NCI-H187 treated with DMSO at 0.1 percent for 48 hours (cell line): Measurements from ENCODE around the gene TMEM255B.

ENCODE experiments used
- DNase-seq: peaks from one replicate; lab custom pipeline; 2025; lab: John Stamatoyannopoulos, UW

Gene TMEM255B

GRCh38 chr13:113849546-113849945, 90.5 kb downstream of the TMEM255B start:
- no peak for DNase-seq

- no peak for DNase-seq
Observed at GRCh38 chr13:113849981-113850721, 91.1 kb downstream of the TMEM255B start.

- no peak for DNase-seq
Observed at GRCh38 chr13:113850722-113851479, 91.9 kb downstream of the TMEM255B start.

GRCh38 chr13:113851480-113851803, 92.4 kb downstream of the TMEM255B start:
- no peak for DNase-seq

GRCh38 chr13:113851826-113852535, 93.0 kb downstream of the TMEM255B start:
- DNase-seq, result no peak

- DNase-seq, result no peak
Observed at GRCh38 chr13:113852536-113853517, 93.8 kb downstream of the TMEM255B start.

- DNase-seq, result no peak
Observed at GRCh38 chr13:113853518-113854237, 94.7 kb downstream of the TMEM255B start.

GRCh38 chr13:113854238-113855011, 95.4 kb downstream of the TMEM255B start:
- no peak for DNase-seq

GRCh38 chr13:113855012-113855921, 96.2 kb downstream of the TMEM255B start:
- DNase-seq, result no peak

GRCh38 chr13:113855931-113856715, 97.1 kb downstream of the TMEM255B start:
- DNase-seq, result no peak

- DNase-seq, result no peak
Observed at GRCh38 chr13:113856716-113857065, 97.7 kb downstream of the TMEM255B start.

GRCh38 chr13:113857531-113858195, 98.6 kb downstream of the TMEM255B start:
- no peak for DNase-seq

GRCh38 chr13:113859311-113860050, 100.5 kb downstream of the TMEM255B start:
- no peak for DNase-seq

- no peak for DNase-seq
Observed at GRCh38 chr13:113860051-113860664, 101.1 kb downstream of the TMEM255B start.

- DNase-seq, result no peak
Observed at GRCh38 chr13:113860665-113861432, 101.8 kb downstream of the TMEM255B start.
